HG03139 (cell line): ENCODE results near the gene TEX26.

Source experiments
- ATAC-seq: cut with Tn5 transposase; IDR thresholded peaks from one replicate; pipeline ENCODE4 v1.9.1; 2021; ENCODE audit not compliant: unreplicated experiment

TEX26 gene

DNA sequence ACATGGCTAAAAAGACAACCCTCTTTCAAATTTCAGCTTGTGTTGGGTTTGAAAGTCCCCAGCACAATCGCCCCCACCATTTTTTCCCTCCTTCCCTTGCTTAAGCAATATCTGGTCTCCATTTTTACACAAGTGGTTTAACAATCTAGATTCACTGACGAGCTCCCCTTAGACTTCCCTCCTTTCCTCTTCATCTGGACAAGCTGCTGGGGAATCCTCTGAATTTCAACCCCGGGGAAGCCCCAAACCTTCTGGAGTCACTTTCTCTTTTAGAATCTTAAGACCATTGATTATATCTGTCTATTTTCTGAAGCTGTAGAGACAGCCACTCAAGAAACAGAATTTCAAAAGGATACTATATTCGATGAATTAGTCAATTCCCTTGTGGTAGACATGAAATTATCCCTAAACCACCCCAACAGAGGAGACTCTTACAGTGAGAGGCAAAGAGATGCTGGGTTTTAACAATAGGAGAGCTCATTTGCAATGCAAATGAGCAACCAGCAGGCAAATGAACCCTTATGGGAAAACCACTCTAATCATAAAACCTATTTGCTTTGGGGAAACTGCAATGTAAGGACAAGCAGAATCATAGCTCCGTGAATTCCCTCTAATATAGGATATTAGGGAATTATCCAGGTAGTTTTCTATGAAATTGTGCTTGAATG lies 78.9 kb downstream of the TEX26 start:
- ATAC-seq, result no peak

DNA sequence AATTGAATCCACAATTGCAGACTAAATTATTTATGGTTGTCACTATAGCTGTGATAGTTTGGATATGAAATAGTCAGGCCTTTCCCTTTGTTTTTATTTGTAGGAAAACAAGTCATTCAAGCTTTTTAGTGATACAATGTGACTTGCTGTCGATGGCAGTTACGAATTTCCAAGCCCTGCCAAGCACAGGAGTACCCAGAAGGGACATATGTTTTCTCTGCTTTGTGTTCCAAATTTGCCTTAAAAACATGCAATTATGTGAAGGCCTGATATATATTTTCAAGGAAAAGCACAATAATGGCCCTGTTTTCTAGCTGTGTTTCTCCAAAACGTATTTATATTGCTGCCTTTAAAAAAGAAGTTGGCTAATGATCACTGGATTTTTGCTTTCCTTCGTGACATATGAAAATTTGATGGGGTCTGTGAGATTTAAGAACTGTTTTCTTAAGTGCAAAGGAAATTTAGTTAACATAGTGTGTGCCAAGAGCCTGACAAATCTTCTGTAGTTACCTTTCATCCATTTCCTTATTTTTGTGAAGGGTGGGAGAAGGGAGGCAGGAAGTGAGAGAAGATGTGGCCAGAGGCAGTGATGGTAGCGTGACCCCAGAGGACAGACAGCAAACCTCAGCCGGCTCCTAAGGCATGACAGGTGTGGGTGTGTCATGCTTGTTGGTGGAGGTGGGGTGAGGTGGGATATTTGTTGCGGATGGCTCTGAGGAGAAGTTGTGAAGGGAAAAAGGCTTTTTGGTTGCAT lies 79.6 kb downstream of the TEX26 start:
- ATAC-seq, result no peak

DNA sequence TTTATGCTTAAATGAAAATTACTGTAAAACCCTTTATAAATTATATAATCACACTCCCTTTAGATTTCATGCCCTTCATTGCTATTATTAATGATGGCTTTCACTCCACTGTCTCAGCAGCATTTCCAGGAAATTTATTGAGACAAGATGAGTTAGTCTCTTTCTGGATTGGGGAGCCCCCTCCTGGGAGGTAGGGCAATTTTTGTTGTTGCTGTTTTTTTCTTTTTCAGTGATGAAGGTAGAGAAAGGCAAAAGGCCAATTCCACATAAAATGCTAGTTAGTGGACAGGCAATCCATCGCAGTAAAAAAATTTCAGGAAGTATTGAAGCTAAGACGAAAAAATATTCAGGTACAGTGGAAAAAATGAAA lies 80.2 kb downstream of the TEX26 start:
- no peak for ATAC-seq

DNA sequence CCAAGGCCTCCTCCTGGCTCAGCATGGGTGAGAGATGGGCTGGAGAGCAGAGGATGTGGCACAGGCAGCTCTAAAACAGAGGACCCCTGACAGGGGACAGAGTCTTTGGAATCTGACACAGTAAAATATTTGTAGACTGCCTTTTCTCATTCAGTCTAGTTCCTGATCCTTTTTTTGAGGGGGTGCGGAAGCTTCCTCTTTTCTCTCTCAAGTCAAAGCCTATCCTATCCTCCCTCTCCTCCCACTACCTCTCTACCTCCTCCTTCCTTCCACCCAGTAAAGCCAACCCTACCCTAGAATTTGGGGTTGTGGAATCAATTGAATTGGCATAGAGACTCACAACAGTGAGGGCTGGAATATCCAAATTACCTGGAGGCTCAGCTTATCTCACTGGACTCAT lies 82.0 kb downstream of the TEX26 start:
- no peak for ATAC-seq

DNA sequence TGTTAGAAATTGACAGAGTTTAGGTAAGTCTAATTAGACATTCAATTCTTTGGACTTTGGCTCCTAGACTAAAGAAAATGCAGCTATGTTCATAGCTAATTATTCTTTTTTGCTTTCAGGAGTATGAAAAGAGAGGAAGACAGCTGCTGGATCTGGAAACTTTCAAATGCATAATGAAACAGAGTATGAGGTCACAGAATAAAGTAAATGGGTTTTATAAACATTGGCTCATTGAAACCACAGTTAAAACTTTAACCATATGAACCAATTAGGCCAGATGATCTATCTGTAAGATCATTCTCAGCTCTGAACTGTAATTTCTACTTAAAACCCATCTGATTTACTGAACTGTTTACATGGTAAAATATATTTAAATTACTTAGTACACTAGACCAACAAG lies 82.7 kb downstream of the TEX26 start:
- ATAC-seq, result no peak

DNA sequence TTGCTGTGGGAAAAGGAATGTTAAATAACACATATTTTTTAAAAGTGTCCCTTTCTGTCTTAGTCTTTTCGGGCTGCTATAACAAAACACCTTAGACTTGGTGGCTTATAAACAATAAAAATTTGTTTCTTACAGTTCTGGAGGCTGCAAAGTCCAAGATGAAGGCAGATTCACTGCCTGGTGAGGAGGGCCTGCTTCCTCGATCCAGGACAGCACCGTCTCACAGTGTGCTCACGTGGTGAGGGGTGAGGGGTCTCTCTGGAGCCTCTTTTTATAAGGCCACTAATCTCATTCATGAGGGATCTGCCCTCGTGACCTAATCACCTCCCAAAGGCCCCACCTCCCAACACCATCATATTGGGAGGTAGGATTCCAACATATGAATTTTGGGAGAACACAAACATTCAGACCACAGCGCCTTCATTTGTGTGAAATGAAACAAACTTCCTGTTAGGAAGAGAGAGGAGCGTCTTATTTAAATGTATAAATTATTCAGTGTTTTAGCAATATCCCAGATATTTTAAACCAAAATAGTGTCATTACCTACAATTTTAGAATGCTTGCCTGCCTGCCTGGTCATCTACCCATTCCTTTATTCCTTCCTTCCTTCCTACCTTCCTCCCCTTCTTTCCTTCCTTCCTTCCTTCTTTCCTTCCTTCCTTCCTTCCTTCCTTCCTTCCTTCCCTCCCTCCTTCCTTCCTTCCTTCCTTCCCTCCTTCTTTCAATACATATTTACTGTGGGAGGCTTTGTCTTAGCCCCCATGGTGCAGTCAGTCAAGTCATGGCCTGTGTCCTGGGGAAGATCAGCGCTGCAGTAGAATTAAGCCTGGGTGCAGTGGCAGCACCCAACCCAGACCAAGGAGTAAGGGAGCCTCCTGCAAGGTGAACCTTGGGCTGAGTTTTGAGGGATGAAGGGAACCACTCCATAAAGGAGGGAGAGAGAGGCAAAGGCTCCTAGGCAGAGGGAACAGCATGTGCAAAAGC lies 84.2 kb downstream of the TEX26 start:
- no peak for ATAC-seq

DNA sequence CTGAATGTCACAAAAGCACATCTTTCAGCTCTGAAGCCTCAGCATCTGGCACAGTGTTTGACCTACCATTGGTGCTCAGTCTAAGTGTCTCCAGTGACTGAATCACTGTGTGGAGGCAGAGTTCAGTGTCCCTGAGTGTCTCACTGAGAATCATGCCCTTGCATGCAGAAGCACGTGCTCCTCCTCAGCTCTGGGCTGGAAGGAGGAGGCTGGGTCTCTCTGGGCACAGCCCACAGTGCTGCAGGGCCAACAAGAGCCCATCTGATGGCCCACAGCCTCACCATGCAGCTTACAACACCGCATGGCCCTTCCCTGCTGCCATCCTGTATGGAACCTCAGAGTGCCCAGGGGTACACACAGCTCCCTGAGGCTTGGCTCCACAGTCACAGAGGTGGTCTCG lies 86.1 kb downstream of the TEX26 start:
- no peak for ATAC-seq

DNA sequence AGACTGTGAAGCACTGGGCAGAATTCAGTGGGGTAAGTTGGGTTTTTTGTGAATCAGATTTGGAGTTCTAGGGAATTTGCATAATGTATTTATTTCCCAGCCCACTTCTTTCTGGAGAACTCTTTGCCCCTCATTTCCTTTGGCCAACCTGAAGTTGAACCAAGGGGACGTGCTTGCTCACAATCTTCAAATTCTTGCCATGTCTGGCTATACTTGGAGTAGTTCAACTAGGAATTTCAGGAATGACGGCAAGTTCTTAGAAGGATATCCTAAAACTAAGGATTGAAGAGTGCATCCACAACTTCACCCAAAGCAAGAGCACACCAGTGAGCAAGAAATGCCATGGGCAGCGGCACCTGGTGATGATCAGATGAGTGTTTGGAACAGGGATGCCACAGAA lies 88.5 kb downstream of the TEX26 start:
- ATAC-seq, result no peak

DNA sequence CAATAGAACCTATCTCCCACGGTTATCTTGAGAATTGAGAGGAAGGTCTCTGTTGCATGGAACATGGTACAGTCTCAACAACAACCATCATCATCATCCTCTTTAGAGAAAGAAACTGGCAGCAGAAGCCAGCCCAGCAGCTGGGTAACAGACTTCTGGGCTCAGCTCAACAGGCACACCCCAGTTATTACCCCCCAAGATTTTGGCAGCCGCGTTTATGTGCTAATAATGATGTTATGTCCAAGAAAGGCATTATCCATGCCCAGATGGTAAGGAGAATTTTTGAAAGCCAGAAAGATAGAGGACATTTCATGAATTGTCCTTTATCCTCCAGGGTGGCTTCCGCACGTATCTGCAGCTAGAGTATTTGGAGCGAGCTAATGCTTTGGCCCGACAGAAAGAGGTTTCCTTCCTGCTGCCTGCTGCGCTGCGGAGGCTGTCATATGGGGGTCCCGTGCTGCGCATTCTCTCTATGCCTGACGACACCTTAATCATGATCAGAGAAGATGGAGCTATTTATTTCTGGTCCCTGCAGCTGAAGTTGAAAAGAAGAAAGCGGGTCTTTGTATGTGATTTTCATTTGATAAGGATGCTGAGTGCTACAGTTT lies 89.9 kb downstream of the TEX26 start:
- no peak for ATAC-seq

DNA sequence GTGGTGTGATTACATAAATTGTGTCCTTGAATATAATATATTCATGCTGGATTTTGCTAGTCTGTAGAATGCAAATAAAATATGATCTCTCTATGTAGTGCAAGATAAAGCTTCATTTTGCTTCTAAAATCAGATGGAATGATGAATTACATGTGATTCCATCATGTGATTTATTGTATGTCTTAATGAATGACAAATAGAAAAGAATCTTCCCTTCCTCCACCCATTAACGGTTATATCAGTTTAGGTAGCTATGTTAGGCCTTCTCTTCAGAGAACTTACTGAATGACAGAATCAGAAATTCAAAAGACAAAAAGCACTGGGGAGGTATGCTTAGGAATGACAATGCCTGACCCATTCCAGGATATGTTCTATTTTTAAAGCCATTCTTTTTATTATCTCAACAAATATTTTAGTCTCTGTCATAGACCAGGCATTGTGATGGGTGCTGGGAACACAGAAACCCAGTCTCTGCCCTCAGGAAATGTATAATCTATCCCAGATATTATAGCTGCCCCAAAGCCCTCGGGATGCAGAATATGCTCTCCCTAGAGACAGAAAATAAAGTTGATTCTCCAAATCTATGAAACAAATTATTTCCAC lies 90.6 kb downstream of the TEX26 start:
- ATAC-seq, result no peak
